H9 (cell line): ENCODE results near the gene ZNF768. TPM values are rescaled to one million over a fixed set of nuclear protein-coding genes. Genes with fewer than 3 reads are reported as not detected.
A peak's percentile ranks its signal among the peaks of the same experiment; 100 is the strongest.

Source experiments
- DNase-seq: peaks from one replicate; pipeline ENCODE4 v3.0.0-alpha.2; 2017
- H2AFZ ChIP-seq: one replicate; pipeline ENCODE4 v1.6.1; 2013; ENCODE audit warnings: mild to moderate bottlenecking, low read length, control low read depth, moderate library complexity
- H2AK5ac ChIP-seq: 2 replicates; pipeline ENCODE4 v1.6.1; 2013; ENCODE audit warnings: low read length, control low read depth, mixed read lengths; ENCODE audit not compliant: insufficient read length
- H2BK120ac ChIP-seq: one replicate; pipeline ENCODE4 v1.6.1; 2013; ENCODE audit warnings: low read depth, mild to moderate bottlenecking, low read length, control low read depth, inconsistent platforms; ENCODE audit not compliant: poor library complexity, severe bottlenecking
- H2BK12ac ChIP-seq: 2 replicates; pipeline ENCODE4 v1.6.1; 2013; ENCODE audit warnings: low read length, control low read depth, mixed read lengths, low read depth; ENCODE audit not compliant: insufficient read length
- H2BK15ac ChIP-seq: 2 replicates; pipeline ENCODE4 v1.6.1; 2013; ENCODE audit warnings: low read depth, low read length, control low read depth
- H2BK20ac ChIP-seq: one replicate; pipeline ENCODE4 v1.6.1; 2013; ENCODE audit warnings: low read depth, mild to moderate bottlenecking, low read length, control low read depth, inconsistent platforms; ENCODE audit not compliant: poor library complexity, severe bottlenecking
- H2BK5ac ChIP-seq: 2 replicates; pipeline ENCODE4 v1.6.1; 2013; ENCODE audit warnings: low read length, control low read depth, mixed read lengths; ENCODE audit not compliant: insufficient read length
- H3K14ac ChIP-seq: 2 replicates; pipeline ENCODE4 v1.6.1; 2013; ENCODE audit warnings: low read length, control low read depth; ENCODE audit not compliant: insufficient read depth
- H3K18ac ChIP-seq: 2 replicates; pipeline ENCODE4 v1.6.1; 2013; ENCODE audit warnings: low read depth, mild to moderate bottlenecking, mixed read lengths, low read length, control low read depth; ENCODE audit not compliant: insufficient read length
- H3K23ac ChIP-seq: 2 replicates; pipeline ENCODE4 v1.6.1; 2013; ENCODE audit warnings: low read length, control low read depth, mixed read lengths, low read depth; ENCODE audit not compliant: insufficient read length
- H3K23me2 ChIP-seq: 2 replicates; pipeline ENCODE4 v1.6.1; 2013; ENCODE audit warnings: low read depth, mild to moderate bottlenecking, mixed read lengths, low read length, control low read depth; ENCODE audit not compliant: insufficient read length, poor library complexity, severe bottlenecking
- H3K27ac ChIP-seq: 2 replicates; pipeline ENCODE4 v1.5.1; 2013; ENCODE audit warnings: low read length, control low read depth, mixed read lengths, low read depth; ENCODE audit not compliant: insufficient read length
- H3K27me3 ChIP-seq: 2 replicates; pipeline ENCODE4 v1.6.1; 2013; ENCODE audit warnings: low read length, control low read depth, inconsistent platforms; ENCODE audit not compliant: insufficient read depth
- H3K4ac ChIP-seq: 2 replicates; pipeline ENCODE4 v1.6.1; 2013; ENCODE audit warnings: low read depth, mild to moderate bottlenecking, control low read depth, inconsistent platforms, low read length, moderate library complexity
- H3K4me1 ChIP-seq: 2 replicates; pipeline ENCODE4 v1.6.1; 2013; ENCODE audit warnings: low read length, control low read depth, inconsistent platforms; ENCODE audit not compliant: insufficient read depth
- H3K4me2 ChIP-seq: 2 replicates; pipeline ENCODE4 v1.6.1; 2013; ENCODE audit warnings: low read length, control low read depth, mixed read lengths; ENCODE audit not compliant: insufficient read length, insufficient read depth
- H3K56ac ChIP-seq: 2 replicates; pipeline ENCODE4 v1.6.1; 2013; ENCODE audit warnings: low read depth, mild to moderate bottlenecking, mixed read lengths, low read length, control low read depth; ENCODE audit not compliant: insufficient read length
- H3K79me1 ChIP-seq: 2 replicates; pipeline ENCODE4 v1.6.1; 2013; ENCODE audit warnings: low read depth, mild to moderate bottlenecking, moderate library complexity, low read length, control low read depth, inconsistent platforms; ENCODE audit not compliant: insufficient read depth, poor library complexity, severe bottlenecking
- H3K79me2 ChIP-seq: 2 replicates; pipeline ENCODE4 v1.6.1; 2013; ENCODE audit warnings: low read length, control low read depth, inconsistent platforms; ENCODE audit not compliant: insufficient read depth
- H3K9ac ChIP-seq: 2 replicates; pipeline ENCODE4 v1.6.1; 2013; ENCODE audit warnings: low read length, control low read depth, mixed read lengths; ENCODE audit not compliant: insufficient read length; ENCODE audit errors: extremely low read depth
- H3K9me3 ChIP-seq: one replicate; pipeline ENCODE4 v1.6.1; 2013; ENCODE audit warnings: low read depth, low read length, inconsistent platforms; ENCODE audit not compliant: control insufficient read depth
- H3T11ph ChIP-seq: one replicate; pipeline ENCODE4 v1.6.1; 2013; ENCODE audit warnings: mild to moderate bottlenecking, low read length, control low read depth, inconsistent platforms
- H4K20me1 ChIP-seq: one replicate; pipeline ENCODE4 v1.6.1; 2013; ENCODE audit not compliant: control insufficient read depth, insufficient read length, insufficient read depth
- H4K5ac ChIP-seq: 2 replicates; pipeline ENCODE4 v1.6.1; 2013; ENCODE audit warnings: low read depth, mild to moderate bottlenecking, mixed read lengths, low read length, control low read depth; ENCODE audit not compliant: insufficient read length
- H4K8ac ChIP-seq: replicated peaks from 2 replicates; pipeline ENCODE4 v1.6.1; 2013; ENCODE audit warnings: low read length, control low read depth, mixed read lengths, low read depth; ENCODE audit not compliant: insufficient read length
- H4K91ac ChIP-seq: 2 replicates; pipeline ENCODE4 v1.6.1; 2013; ENCODE audit warnings: low read depth, mild to moderate bottlenecking, moderate library complexity, mixed read lengths, low read length, control low read depth; ENCODE audit not compliant: insufficient read length
- H3K27ac Mint-ChIP-seq, 3 experiments: 2 replicates in 2 of 3; 3 replicates in 1 of 3; pipeline ENCODE4 v1.8.0; 2020 to 2021; ENCODE audit warnings: mixed read lengths in 3 of 3, mild to moderate bottlenecking in 1 of 3, moderate library complexity in 1 of 3
- H3K27me3 Mint-ChIP-seq: 2 replicates; pipeline ENCODE4 v1.8.0; 2021; ENCODE audit warnings: low read depth, mild to moderate bottlenecking, moderate library complexity, mixed read lengths
- H3K36me3 Mint-ChIP-seq, 3 experiments: 2 replicates in 2 of 3; 3 replicates in 1 of 3; pipeline ENCODE4 v1.8.0; 2020 to 2021; ENCODE audit warnings: low read depth in 3 of 3, mixed read lengths in 3 of 3; ENCODE audit not compliant: insufficient read depth in 1 of 3
- H3K4me1 Mint-ChIP-seq, 2 experiments: 2 replicates each; pipeline ENCODE4 v1.8.0; 2020; ENCODE audit warnings: mixed read lengths in 2 of 2
- H3K4me3 Mint-ChIP-seq, 2 experiments: 2 replicates in 1 of 2; 3 replicates in 1 of 2; pipeline ENCODE4 v1.8.0; 2020 to 2021; ENCODE audit warnings: mild to moderate bottlenecking in 2 of 2, mixed read lengths in 2 of 2, moderate library complexity in 1 of 2
- H3K9me3 Mint-ChIP-seq, 2 experiments: 2 replicates in 1 of 2; 3 replicates in 1 of 2; pipeline ENCODE4 v1.8.0; 2020; ENCODE audit warnings: mild to moderate bottlenecking in 2 of 2, mixed read lengths in 2 of 2, moderate library complexity in 1 of 2
- CTCF ChIP-seq: fragments of 200-600 bp; sonication (generic); conservative IDR thresholded peaks from 3 replicates; pipeline ENCODE4 v1.8.0; 2021; ENCODE audit warnings: antibody characterized with exemption, mild to moderate bottlenecking
- WGBS: extraction: QIAGEN DNeasy Blood & Tissue Kit; methylation state at CpG from one replicate; pipeline ENCODE4 v1.1.7; 2013; ENCODE audit warnings: missing lambda C conversion rate, low lambda C conversion rate, mixed read lengths; ENCODE audit not compliant: insufficient read length; ENCODE audit errors: extremely low coverage; 5-methylcytosine and 5-hydroxymethylcytosine counted together
- total RNA-seq: library from RNA; stranded (reverse); gene quantifications from 2 replicates; pipeline ENCODE4 v1.2.1, GENCODE V29; 2021

The ZNF768 gene
- total RNA-seq, 1 experiment from 2014 or later: 40.0 TPM

GRCh38 chr16:30527635-30528178 is 1.3 kb upstream of the ZNF768 start:
- Histone ChIP-seq H2AK5ac (no peak overlapping the region), H4K5ac (no peak overlapping the region), H3K23me2 (peaks cover 15% of the 10 kb centered on the region), H2AFZ (peak overlapping the region; percentile 61), H2BK12ac (no peak overlapping the region), H3K9ac (peak overlapping the region; percentile 70), H3K4me1 (peaks cover 2% of the 10 kb centered on the region; the same call in 1 of the 2 replicates), H3K14ac (peak overlapping the region; percentile 76; the same call in 1 of the 2 replicates), H4K91ac (no peak overlapping the region), H3K79me2 (no peaks in the 10 kb centered on the region), H2BK120ac (no peak overlapping the region), H3K27me3 (no peaks in the 10 kb centered on the region), H3K79me1 (no peaks in the 10 kb centered on the region), H3T11ph (no peak overlapping the region), H3K56ac (no peak overlapping the region), H2BK5ac (peak overlapping the region; percentile 65), H3K4ac (no peak overlapping the region), H3K9me3 (no peaks in the 10 kb centered on the region), H3K18ac (peak overlapping the region; percentile 90), H4K8ac (no peak overlapping the region), H4K20me1 (no peaks in the 10 kb centered on the region), H3K27ac (peak overlapping the region; percentile 65), H3K23ac (no peak overlapping the region), H2BK20ac (no peak overlapping the region), H3K4me2 (peak overlapping the region; percentile 83), H2BK15ac (no peak overlapping the region)
- Mint-ChIP-seq H3K4me3 (peak overlapping the region; percentile 74 to 84), H3K27me3 (no peaks in the 10 kb centered on the region), H3K4me1 (peaks cover 16% of the 10 kb centered on the region in 2 experiments), H3K27ac (peak overlapping the region; percentile 88 to 92 (median 90)), H3K9me3 (no peaks in the 10 kb centered on the region), H3K36me3 (peaks cover 2 to 32% (median 21%) of the 10 kb centered on the region in 3 experiments; a peak in 5 of 7 replicates)
- no peak for TF ChIP-seq CTCF
- WGBS: no CpG with 5 or more reads among the region's 14 CpGs
- no peak for DNase-seq
